Activated T-cell treated with anti-CD3 and anti-CD28 coated beads, Interleukin-2, amount 50 U/mL, for 4 hours (primary cell): ENCODE results near the gene IFNA21. TPM values are rescaled to one million over a fixed set of nuclear protein-coding genes. Genes with fewer than 3 reads are reported as not detected.
"Not testable (repeated sequence)": the region's sequence is repeated elsewhere in the genome, so short reads cannot be mapped to it uniquely, and the experiment has no call there.

Source experiments
- ATAC-seq, 2 donors: fragments of 200-7000 bp; cut with Tn5 transposase; one replicate each; pipeline ENCODE4 v1.10.0; 2021
- DNase-seq: peaks from one replicate; pipeline ENCODE4 v3.0.0-alpha.2; 2020
- H3K27me3 Mint-ChIP-seq: one replicate; pipeline ENCODE4 v1.8.0; 2021; ENCODE audit warnings: low read depth, mixed read lengths
- H3K36me3 Mint-ChIP-seq: one replicate; pipeline ENCODE4 v1.8.0; 2022; ENCODE audit warnings: mixed read lengths; ENCODE audit not compliant: insufficient read depth
- H3K4me1 Mint-ChIP-seq: one replicate; pipeline ENCODE4 v1.8.0; 2021; ENCODE audit warnings: low read depth, mixed read lengths
- H3K4me3 Mint-ChIP-seq: one replicate; pipeline ENCODE4 v1.8.0; 2021; ENCODE audit warnings: mild to moderate bottlenecking, moderate library complexity, mixed read lengths
- H3K9me3 Mint-ChIP-seq: one replicate; pipeline ENCODE4 v1.8.0; 2021; ENCODE audit warnings: mixed read lengths
- total RNA-seq, 3 donors: library from RNA; stranded (reverse); gene quantifications; one replicate each; pipeline ENCODE4 v1.2.1, GENCODE V29; 2021

Gene IFNA21
- not detected for total RNA-seq

- not testable (repeated sequence) for DNase-seq, ATAC-seq, H3K9me3 Mint-ChIP-seq, H3K36me3 Mint-ChIP-seq, H3K4me3 Mint-ChIP-seq, H3K27me3 Mint-ChIP-seq
- peaks cover 18% of the 10 kb centered on the region for H3K4me1 Mint-ChIP-seq
These were observed at the start of gene IFNA21 for GRCh38 chr9:21166560-21166959. Gene IFNA21 (minus strand): TSS chr9:21166660. CDS start chr9:21166612, 48 bp downstream.

GRCh38 chr9:21213411-21214326 is 47.2 kb upstream of the IFNA21 start:
- not testable (repeated sequence) for H3K4me1 Mint-ChIP-seq, H3K27me3 Mint-ChIP-seq, H3K36me3 Mint-ChIP-seq, DNase-seq, H3K9me3 Mint-ChIP-seq, H3K4me3 Mint-ChIP-seq
- peak in 1 of 2 donors; percentile 43 for ATAC-seq

GRCh38 chr9:21212160-21212559 is 45.7 kb upstream of the IFNA21 start:
- not testable (repeated sequence) for H3K27me3 Mint-ChIP-seq, DNase-seq, H3K4me3 Mint-ChIP-seq, H3K9me3 Mint-ChIP-seq, H3K4me1 Mint-ChIP-seq, H3K36me3 Mint-ChIP-seq, ATAC-seq

GRCh38 chr9:21210782-21211181 is 44.3 kb upstream of the IFNA21 start:
- H3K36me3 Mint-ChIP-seq, ATAC-seq, H3K4me3 Mint-ChIP-seq, H3K9me3 Mint-ChIP-seq, H3K4me1 Mint-ChIP-seq, DNase-seq: not testable (repeated sequence)
- H3K27me3 Mint-ChIP-seq, result peaks cover 11% of the 10 kb centered on the region

GRCh38 chr9:21210311-21210710 is 43.9 kb upstream of the IFNA21 start:
- DNase-seq (no peak), ATAC-seq (no peak)
- Mint-ChIP-seq H3K4me3 (no peak overlapping the region), H3K4me1 (peaks cover 4% of the 10 kb centered on the region), H3K9me3 (no peaks in the 10 kb centered on the region), H3K27me3 (peaks cover 13% of the 10 kb centered on the region), H3K36me3 (no peaks in the 10 kb centered on the region)

- not testable (repeated sequence) for H3K4me1 Mint-ChIP-seq, H3K36me3 Mint-ChIP-seq, DNase-seq, H3K9me3 Mint-ChIP-seq, ATAC-seq, H3K4me3 Mint-ChIP-seq
- H3K27me3 Mint-ChIP-seq, result peaks cover 15% of the 10 kb centered on the region
These were observed 40.6 kb upstream of the IFNA21 start, which contains the start of gene IFNA10 for GRCh38 chr9:21207043-21207442. Gene IFNA10 (minus strand): TSS chr9:21207143. CDS start chr9:21207097, 46 bp downstream.

- Mint-ChIP-seq H3K4me3 (no peak overlapping the region), H3K36me3 (peaks cover 3% of the 10 kb centered on the region), H3K4me1 (no peaks in the 10 kb centered on the region), H3K9me3 (no peaks in the 10 kb centered on the region), H3K27me3 (peaks cover 15% of the 10 kb centered on the region)
- DNase-seq, result no peak
- peak in 1 of 2 donors; percentile 52 for ATAC-seq
These were observed 38.7 kb upstream of the IFNA21 start for GRCh38 chr9:21205204-21205603.

- not testable (repeated sequence) for H3K4me1 Mint-ChIP-seq, H3K4me3 Mint-ChIP-seq, DNase-seq, ATAC-seq, H3K36me3 Mint-ChIP-seq, H3K9me3 Mint-ChIP-seq
- H3K27me3 Mint-ChIP-seq, result peaks cover 14% of the 10 kb centered on the region
These were observed 35.6 kb upstream of the IFNA21 start, which contains the start of gene IFNA7 for GRCh38 chr9:21202105-21202504. Gene IFNA7 (minus strand): TSS chr9:21202205. CDS start chr9:21202165, 40 bp downstream.

- peak; percentile 84 to 88 for ATAC-seq
- not testable (repeated sequence) for H3K9me3 Mint-ChIP-seq, H3K27me3 Mint-ChIP-seq, H3K36me3 Mint-ChIP-seq, H3K4me1 Mint-ChIP-seq
- peak overlapping the region; percentile 3 for H3K4me3 Mint-ChIP-seq
- DNase-seq, result peak; percentile 10
These were observed 28.7 kb upstream of the IFNA21 start for GRCh38 chr9:21194867-21195776.

- H3K4me1 Mint-ChIP-seq, H3K9me3 Mint-ChIP-seq, ATAC-seq, DNase-seq, H3K36me3 Mint-ChIP-seq, H3K4me3 Mint-ChIP-seq, H3K27me3 Mint-ChIP-seq: not testable (repeated sequence)
These were observed 21.0 kb upstream of the IFNA21 start, which contains the start of gene IFNA4 for GRCh38 chr9:21187487-21187886. Gene IFNA4 (minus strand): TSS chr9:21187587. CDS start chr9:21187531, 56 bp downstream.

GRCh38 chr9:21182810-21183736 is 16.6 kb upstream of the IFNA21 start:
- peak; percentile 66 to 75 for ATAC-seq
- not testable (repeated sequence) for H3K4me1 Mint-ChIP-seq, H3K4me3 Mint-ChIP-seq, H3K27me3 Mint-ChIP-seq, H3K36me3 Mint-ChIP-seq, DNase-seq, H3K9me3 Mint-ChIP-seq

- Mint-ChIP-seq H3K9me3 (no peaks in the 10 kb centered on the region), H3K27me3 (peaks cover 4% of the 10 kb centered on the region), H3K4me1 (no peaks in the 10 kb centered on the region), H3K36me3 (no peaks in the 10 kb centered on the region), H3K4me3 (no peak overlapping the region)
- DNase-seq (no peak), ATAC-seq (no peak)
These were observed 8.2 kb upstream of the IFNA21 start for GRCh38 chr9:21174671-21175070.

- ATAC-seq (no peak), DNase-seq (no peak)
- H3K27me3 Mint-ChIP-seq, result peaks cover 5% of the 10 kb centered on the region
- no peaks in the 10 kb centered on the region for H3K36me3 Mint-ChIP-seq
- no peaks in the 10 kb centered on the region for H3K9me3 Mint-ChIP-seq
- no peak overlapping the region for H3K4me3 Mint-ChIP-seq
- H3K4me1 Mint-ChIP-seq, result no peaks in the 10 kb centered on the region
These were observed 5.7 kb upstream of the IFNA21 start for GRCh38 chr9:21172156-21172555.
